ENCODE measurements around the gene IDUA.
A peak's percentile ranks its signal among the peaks of the same experiment; 100 is the strongest.
"Not testable (repeated sequence)": the region's sequence is repeated elsewhere in the genome, so short reads cannot be mapped to it uniquely, and the experiment has no call there.

IDUA gene

DNA sequence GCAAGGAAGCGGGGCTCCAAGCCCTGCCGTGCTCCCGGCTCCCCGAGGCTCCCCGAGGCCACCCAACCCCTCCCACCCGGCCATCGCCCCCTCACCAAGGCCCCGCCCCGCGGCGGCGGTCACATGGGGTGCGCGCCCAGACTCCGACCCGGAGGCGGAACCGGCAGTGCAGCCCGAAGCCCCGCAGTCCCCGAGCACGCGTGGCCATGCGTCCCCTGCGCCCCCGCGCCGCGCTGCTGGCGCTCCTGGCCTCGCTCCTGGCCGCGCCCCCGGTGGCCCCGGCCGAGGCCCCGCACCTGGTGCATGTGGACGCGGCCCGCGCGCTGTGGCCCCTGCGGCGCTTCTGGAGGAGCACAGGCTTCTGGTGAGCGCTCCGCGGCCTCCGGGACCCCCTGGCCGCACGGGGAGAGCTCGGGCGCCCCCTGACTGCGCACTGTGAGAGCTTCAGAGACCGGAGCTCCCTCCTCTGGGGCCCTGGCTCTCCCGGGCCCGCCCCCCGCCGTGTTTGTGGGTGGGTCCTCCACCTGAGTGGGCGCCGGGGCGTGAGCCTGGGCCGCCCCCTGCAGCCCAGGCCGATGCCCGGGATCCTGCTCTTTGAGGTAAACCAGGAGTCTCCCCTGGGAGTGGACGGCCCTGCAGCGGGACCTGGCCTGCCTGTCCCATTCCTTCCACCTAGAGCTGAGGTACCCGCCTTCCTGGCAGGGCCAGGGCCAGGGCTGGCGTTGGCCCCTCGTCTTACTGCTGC is at the start of gene IDUA:
Gene IDUA (plus strand): TSS at position 166 of the 745 bp plus-strand sequence. CDS start 41 bp downstream, at position 207.
- Histone ChIP-seq H3K36me3 (ENCODE audit: insufficient read depth, low read length) (no peaks in the 10 kb centered on the region), H3K4me3 (ENCODE audit: low read length) (peak within 1 kb of the TSS; percentile 47), H3K9me3 (ENCODE audit: low read length) (no peaks in the 10 kb centered on the region), H3K27me3 (ENCODE audit: insufficient read depth, low read length) (peaks cover 35% of the 10 kb centered on the region), H3K4me1 (ENCODE audit: insufficient read depth, low read length) (peaks cover 3% of the 10 kb centered on the region), H2AFZ (ENCODE audit: low read depth, low read length) (peak within 1 kb of the TSS; percentile 53)

DNA sequence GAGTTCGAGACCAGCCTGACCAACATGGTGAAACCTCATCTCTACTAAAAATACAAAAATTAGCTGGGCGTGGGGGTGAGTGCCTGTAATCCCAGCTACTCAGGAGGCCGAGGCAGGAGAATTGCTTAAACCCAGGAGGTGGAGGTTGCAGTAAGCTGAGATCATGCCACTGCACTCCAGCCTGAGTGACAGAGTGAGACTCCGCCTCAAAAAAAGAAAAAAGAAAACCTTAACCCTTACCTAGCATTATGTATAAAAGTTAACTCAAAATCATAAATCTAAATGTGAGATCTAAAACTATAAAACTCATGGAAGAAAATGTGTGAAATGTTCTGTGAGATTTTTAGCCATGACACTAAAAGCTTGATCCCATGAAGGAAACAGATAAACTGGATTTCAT is 47.3 kb upstream of the IDUA start:
- H3K4me1 ChIP-seq (ENCODE audit: insufficient read depth, low read length); H3K27me3 ChIP-seq (ENCODE audit: insufficient read depth, low read length); H3K36me3 ChIP-seq (ENCODE audit: insufficient read depth, low read length); H2AFZ ChIP-seq (ENCODE audit: low read depth, low read length); H3K4me3 ChIP-seq (ENCODE audit: low read length); H3K9me3 ChIP-seq (ENCODE audit: low read length): not testable (repeated sequence)

DNA sequence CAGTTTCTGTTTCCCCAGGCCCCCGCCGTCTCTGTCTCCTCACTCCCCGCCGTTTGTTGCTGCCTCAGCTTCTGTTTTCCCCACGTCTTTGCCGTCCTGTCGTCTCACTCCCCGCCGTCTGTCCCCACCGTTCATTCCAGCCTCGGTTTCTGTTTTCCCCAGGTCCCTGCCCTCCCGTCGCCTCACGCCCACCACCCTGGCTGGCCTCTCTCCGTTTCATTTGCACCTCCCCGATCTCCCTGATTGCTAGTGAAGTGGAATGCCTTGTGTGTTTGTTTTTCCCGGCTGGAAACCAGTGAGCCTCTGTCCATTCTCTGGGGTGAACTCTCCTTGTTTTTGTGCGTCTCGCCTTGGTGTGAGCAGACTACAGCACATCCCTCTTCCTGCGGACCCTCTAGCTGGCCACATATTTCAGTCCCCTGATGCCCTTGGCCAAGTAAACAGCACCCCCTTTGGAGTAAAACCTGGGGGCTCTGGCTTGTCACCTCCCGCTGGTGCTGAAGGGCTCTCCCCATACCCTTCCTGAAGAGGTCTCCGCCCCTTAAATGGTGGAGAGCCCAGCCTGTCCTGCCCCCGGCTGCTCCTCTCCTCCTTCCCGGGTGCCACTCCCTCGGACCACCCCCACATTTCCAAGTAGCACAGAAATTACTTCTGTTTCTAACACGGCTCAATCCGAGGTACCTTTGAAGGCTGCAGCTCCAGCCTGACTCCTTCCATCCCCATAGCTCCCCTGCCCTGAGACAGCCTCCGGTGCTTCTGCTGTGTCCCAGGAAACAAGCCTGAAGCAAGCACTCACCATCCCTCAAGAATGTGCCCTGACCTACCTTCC is 41.4 kb upstream of the IDUA start:
- no peaks in the 10 kb centered on the region for H3K27me3 ChIP-seq (ENCODE audit: insufficient read depth, low read length)
- H3K4me3 ChIP-seq (ENCODE audit: low read length) = no peak overlapping the region
- H3K36me3 ChIP-seq (ENCODE audit: insufficient read depth, low read length) = no peaks in the 10 kb centered on the region
- no peaks in the 10 kb centered on the region for H3K9me3 ChIP-seq (ENCODE audit: low read length)
- H2AFZ ChIP-seq (ENCODE audit: low read depth, low read length) = no peak overlapping the region
- H3K4me1 ChIP-seq (ENCODE audit: insufficient read depth, low read length) = no peaks in the 10 kb centered on the region

DNA sequence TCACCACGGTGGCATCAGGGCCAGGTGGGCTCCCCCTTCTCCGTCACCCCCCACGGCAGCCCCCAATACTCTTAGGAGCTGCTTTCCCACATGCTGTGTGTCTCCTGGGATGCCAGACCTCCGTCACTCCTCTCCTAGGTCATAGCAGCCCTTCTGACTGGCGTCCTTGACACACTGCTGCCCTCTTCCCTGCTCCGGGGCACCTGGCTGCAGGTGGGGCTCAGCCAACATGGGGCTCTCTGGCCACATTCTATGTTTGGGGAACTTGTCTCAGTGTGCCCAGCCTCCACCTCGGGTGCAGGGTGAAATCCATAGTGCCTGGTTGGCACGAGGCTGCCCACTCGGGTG is 40.8 kb upstream of the IDUA start:
- Histone ChIP-seq H3K4me1 (ENCODE audit: insufficient read depth, low read length) (no peaks in the 10 kb centered on the region), H3K9me3 (ENCODE audit: low read length) (no peaks in the 10 kb centered on the region), H3K27me3 (ENCODE audit: insufficient read depth, low read length) (no peaks in the 10 kb centered on the region), H3K4me3 (ENCODE audit: low read length) (no peak overlapping the region), H3K36me3 (ENCODE audit: insufficient read depth, low read length) (no peaks in the 10 kb centered on the region), H2AFZ (ENCODE audit: low read depth, low read length) (no peak overlapping the region)

DNA sequence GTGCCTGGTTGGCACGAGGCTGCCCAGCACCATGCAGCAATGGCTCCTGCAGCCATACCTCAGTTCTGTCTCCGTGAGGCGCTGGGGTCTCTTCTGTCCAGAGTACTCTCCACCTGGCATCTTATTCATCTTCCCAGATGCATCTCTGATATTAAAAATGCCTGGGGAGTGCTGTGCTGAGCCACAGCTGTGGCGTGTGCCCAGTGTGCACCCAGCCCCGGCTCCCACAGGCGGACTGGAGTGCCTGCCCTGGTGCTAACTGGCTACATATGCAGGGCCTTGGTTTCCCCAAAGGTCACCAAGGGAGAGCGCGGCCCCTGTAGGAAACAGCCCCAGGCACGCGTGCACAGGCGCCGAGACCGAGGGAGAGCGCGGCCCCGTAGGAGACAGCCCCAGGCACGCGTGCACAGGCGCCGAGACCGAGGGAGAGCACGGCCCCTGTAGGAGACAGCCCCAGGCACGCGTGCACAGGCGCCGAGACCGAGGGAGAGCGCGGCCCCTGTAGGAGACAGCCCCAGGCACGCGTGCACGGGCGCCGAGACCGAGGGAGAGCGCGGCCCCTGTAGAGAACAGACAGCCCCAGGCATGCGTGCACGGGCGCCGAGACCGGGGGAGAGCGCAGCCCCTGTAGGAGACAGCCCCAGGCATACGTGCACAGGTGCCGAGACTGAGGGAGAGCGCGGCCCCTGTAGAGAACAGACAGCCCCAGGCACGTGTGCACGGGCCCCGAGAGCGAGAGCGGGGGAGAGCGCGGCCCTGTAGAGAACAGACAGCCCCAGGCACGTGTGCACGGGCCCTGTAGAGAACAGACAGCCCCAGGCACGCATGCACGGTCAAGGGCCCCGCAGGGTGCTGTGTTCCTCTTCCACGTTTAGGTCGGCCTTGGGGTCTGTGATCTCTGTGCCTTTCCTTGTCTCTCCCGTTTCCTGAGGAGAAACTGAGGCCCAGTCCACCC is 40.0 kb upstream of the IDUA start:
- Histone ChIP-seq H3K4me3 (ENCODE audit: low read length) (no peak overlapping the region), H3K4me1 (ENCODE audit: insufficient read depth, low read length) (no peaks in the 10 kb centered on the region), H3K36me3 (ENCODE audit: insufficient read depth, low read length) (no peaks in the 10 kb centered on the region)

DNA sequence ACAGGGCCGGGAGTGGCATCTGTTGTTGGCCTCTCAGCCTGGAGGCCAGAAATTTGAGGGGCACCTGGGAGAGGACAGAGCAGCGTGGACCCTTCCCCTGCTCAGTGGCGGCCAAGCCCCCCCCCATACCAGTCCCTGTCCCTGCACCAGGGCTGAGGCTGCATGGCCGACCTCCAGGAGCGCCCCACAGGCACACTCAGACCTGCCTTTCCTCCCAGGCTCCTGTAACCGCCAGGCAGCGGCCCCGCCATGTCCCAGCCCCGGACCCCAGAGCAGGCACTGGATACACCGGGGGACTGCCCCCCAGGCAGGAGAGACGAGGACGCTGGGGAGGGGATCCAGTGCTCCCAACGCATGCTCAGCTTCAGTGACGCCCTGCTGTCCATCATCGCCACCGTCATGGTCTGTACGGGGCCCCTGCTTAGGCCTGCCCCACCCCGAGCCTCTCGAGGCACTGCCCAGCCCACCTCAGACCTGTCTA is 39.3 kb upstream of the IDUA start:
- no peaks in the 10 kb centered on the region for H3K9me3 ChIP-seq (ENCODE audit: low read length)
- no peaks in the 10 kb centered on the region for H3K4me1 ChIP-seq (ENCODE audit: insufficient read depth, low read length)
- no peaks in the 10 kb centered on the region for H3K27me3 ChIP-seq (ENCODE audit: insufficient read depth, low read length)
- no peak overlapping the region for H2AFZ ChIP-seq (ENCODE audit: low read depth, low read length)
- H3K4me3 ChIP-seq (ENCODE audit: low read length) = no peak overlapping the region
- H3K36me3 ChIP-seq (ENCODE audit: insufficient read depth, low read length) = no peaks in the 10 kb centered on the region

More for the DNA sequence above, 40.0 kb upstream of the IDUA start:
- H3K9me3 ChIP-seq (ENCODE audit: low read length) = no peaks in the 10 kb centered on the region
- no peak overlapping the region for H2AFZ ChIP-seq (ENCODE audit: low read depth, low read length)
- no peaks in the 10 kb centered on the region for H3K27me3 ChIP-seq (ENCODE audit: insufficient read depth, low read length)

DNA sequence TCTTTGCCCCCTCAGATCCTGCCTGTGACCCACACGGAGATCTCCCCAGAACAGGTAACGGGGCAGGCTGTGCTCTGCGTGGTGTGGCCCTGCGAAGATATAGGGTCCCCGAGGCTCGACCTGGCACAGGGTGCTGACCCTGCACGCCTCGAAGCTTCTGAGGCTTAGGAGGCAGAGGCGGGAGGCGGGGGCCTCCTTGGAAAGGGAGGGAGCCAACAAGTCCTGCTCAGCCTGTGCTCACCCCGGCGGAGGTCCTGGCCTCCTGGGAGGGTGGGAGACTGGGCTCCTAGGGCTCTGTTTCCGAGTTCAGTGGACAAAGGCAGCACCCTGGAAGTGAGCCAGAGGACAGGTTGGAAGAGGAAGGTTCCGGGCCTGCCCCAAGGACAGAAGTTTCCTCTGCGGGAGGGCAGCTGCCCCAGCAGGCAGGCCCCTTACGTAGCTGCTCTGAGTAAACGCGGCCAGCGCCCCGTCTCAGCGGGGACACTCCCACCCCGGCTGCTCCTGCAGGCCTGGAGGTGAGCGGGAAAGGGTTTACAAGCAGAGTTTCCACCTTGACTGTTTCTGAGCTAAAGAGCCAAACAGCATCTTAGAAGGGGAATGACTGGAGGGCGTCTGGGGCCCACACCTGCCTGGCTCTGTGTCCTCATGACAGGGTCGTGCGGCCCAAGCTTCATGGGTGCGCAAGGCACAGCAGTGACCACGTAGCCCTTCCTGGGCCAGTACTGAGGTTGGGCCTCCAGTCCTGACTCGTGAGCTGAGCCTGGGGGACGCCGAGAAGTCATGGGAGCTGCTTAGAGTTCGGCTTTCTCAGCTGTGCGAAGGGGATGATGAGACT is 38.5 kb upstream of the IDUA start:
- no peaks in the 10 kb centered on the region for H3K27me3 ChIP-seq (ENCODE audit: insufficient read depth, low read length)
- no peak overlapping the region for H2AFZ ChIP-seq (ENCODE audit: low read depth, low read length)
- no peak overlapping the region for H3K4me3 ChIP-seq (ENCODE audit: low read length)
- H3K9me3 ChIP-seq (ENCODE audit: low read length) = no peaks in the 10 kb centered on the region
- no peaks in the 10 kb centered on the region for H3K36me3 ChIP-seq (ENCODE audit: insufficient read depth, low read length)
- H3K4me1 ChIP-seq (ENCODE audit: insufficient read depth, low read length) = no peaks in the 10 kb centered on the region

DNA sequence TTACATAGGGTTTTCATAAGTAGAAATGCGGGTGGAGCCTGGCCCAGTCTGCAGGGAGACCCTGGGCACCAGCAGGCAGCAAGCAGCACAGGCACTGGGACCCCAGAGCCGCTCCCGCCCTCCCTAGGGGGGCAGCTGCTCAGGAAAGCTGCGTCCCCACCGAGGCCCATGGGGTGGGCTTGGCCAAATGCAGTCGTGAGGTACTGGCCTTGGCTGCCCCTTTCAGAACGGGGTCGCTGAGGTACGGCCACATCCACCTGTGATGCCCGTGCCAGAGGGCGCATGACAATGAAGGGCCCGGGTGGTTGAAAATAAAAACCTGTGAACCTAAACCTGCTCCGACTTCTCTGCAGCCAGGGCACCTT is 37.9 kb upstream of the IDUA start:
- no peak overlapping the region for H3K4me3 ChIP-seq (ENCODE audit: low read length)
- no peaks in the 10 kb centered on the region for H3K27me3 ChIP-seq (ENCODE audit: insufficient read depth, low read length)
- H3K9me3 ChIP-seq (ENCODE audit: low read length) = no peaks in the 10 kb centered on the region
- no peaks in the 10 kb centered on the region for H3K36me3 ChIP-seq (ENCODE audit: insufficient read depth, low read length)
- no peak overlapping the region for H2AFZ ChIP-seq (ENCODE audit: low read depth, low read length)
- no peaks in the 10 kb centered on the region for H3K4me1 ChIP-seq (ENCODE audit: insufficient read depth, low read length)

DNA sequence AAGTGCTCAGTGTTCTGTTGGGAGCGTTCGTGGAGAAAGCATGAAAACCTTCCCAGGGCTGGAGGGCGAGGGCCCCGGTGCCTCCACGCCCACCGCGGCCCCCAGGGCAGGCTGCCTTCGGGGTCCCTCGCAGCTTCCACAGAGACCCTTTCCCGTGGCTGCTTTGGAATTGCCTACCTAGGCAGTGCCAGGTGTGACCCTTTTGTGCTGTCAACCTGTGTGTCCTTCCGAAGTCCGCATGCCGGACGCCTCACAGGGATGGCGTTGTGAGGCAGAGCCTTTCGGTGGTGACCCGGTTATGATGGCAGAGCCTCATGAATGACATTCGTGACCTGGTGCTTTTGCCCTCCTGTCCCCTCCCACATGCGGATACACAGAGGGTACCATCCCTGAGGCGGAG is 37.2 kb upstream of the IDUA start:
- H3K36me3 ChIP-seq (ENCODE audit: insufficient read depth, low read length) = no peaks in the 10 kb centered on the region
- no peak overlapping the region for H3K4me3 ChIP-seq (ENCODE audit: low read length)
- no peaks in the 10 kb centered on the region for H3K9me3 ChIP-seq (ENCODE audit: low read length)
- no peaks in the 10 kb centered on the region for H3K4me1 ChIP-seq (ENCODE audit: insufficient read depth, low read length)
- H2AFZ ChIP-seq (ENCODE audit: low read depth, low read length) = no peak overlapping the region
- H3K27me3 ChIP-seq (ENCODE audit: insufficient read depth, low read length) = no peaks in the 10 kb centered on the region

DNA sequence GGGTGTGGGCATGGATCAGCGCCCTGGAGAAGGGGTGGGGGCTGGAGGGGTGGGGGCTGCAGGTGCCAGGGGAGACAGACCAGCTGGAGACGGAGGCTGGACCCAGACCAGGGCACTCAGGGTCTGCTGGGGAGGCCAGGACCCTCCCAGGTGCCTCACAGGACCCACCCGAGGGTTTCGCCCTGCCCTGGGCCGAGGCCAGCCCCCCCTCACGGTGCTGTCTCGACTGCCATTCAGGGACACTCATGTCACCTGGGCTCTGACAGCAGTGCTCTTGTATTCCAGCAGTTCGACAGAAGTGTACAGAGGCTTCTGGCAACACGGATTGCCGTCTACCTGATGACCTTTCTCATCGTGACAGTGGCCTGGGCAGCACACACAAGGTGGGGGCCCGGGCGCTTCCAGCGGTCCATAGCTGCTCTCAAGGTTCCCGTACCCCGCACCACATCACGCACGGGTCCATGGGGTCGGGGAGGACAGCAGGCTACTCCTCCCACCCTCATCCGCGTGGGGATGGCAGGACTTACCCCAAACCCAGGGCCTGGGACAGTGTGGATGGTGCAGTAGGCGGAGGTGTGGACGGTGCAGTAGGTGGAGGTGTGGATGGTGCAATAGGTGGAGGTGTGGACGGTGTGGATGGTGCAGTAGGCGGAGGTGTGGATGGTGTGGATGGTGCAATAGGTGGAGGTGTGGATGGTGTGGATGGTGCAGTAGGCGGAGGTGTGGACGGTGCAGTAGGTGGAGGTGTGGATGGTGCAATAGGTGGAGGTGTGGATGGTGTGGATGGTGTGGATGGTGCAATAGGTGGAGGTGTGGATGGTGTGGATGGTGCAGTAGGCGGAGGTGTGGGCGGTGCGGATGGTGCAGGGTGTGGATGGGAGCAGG is 36.5 kb upstream of the IDUA start:
- Histone ChIP-seq H3K4me1 (ENCODE audit: insufficient read depth, low read length) (no peaks in the 10 kb centered on the region), H3K27me3 (ENCODE audit: insufficient read depth, low read length) (no peaks in the 10 kb centered on the region), H2AFZ (ENCODE audit: low read depth, low read length) (no peak overlapping the region), H3K36me3 (ENCODE audit: insufficient read depth, low read length) (peaks cover 2% of the 10 kb centered on the region), H3K9me3 (ENCODE audit: low read length) (no peaks in the 10 kb centered on the region), H3K4me3 (ENCODE audit: low read length) (no peak overlapping the region)

DNA sequence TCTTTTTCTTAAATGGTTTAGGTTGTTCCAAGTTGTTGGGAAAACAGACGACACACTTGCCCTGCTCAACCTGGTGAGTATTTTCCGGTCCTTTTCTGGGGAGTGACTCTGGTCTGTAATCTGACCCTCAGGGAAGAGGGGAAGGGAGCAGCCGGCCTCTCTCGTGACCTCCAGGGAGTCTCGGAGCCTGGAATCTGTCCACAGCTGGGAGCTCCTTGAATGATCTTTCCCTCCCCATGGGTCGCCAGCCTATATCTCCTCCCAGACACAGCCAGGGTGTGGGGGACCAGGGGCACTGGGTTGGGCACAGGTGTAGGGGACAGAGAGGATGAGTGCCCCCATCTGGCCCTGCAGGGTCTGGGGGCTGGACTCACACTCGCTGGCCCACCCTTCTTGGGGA is 35.7 kb upstream of the IDUA start:
- Histone ChIP-seq H3K27me3 (ENCODE audit: insufficient read depth, low read length) (no peaks in the 10 kb centered on the region), H3K4me3 (ENCODE audit: low read length) (no peak overlapping the region), H2AFZ (ENCODE audit: low read depth, low read length) (no peak overlapping the region), H3K4me1 (ENCODE audit: insufficient read depth, low read length) (no peaks in the 10 kb centered on the region), H3K36me3 (ENCODE audit: insufficient read depth, low read length) (peaks cover 5% of the 10 kb centered on the region), H3K9me3 (ENCODE audit: low read length) (no peaks in the 10 kb centered on the region)
